HepG2 (cell line): ENCODE data around the gene RBM6. TPM values are rescaled to one million over a fixed set of nuclear protein-coding genes. Genes with fewer than 3 reads are reported as not detected.

Source experiments
- DMAP1 ChIP-seq: IDR thresholded peaks from 2 replicates; pipeline ENCODE4 v1.6.1; 2016
- DR1 ChIP-seq: sonication (generic); formaldehyde crosslinking; IDR thresholded peaks from 2 replicates; pipeline ENCODE4 v1.8.0; 2021; ENCODE audit warnings: mild to moderate bottlenecking, missing genetic modification reagents, inconsistent platforms
- FIP1L1 ChIP-seq: fragments of 200-400 bp; formaldehyde crosslinking; IDR thresholded peaks from 2 replicates; pipeline ENCODE4 v1.6.1; 2018; ENCODE audit warnings: low read depth, mild to moderate bottlenecking, low read length, moderate library complexity, borderline replicate concordance; ENCODE audit not compliant: insufficient read depth
- MIER3 ChIP-seq: IDR thresholded peaks from 2 replicates; pipeline ENCODE4 v1.6.1; 2016; ENCODE audit warnings: missing compliant biosample characterization, borderline replicate concordance
- NFYC ChIP-seq: IDR thresholded peaks from 2 replicates; pipeline ENCODE4 v1.6.1; 2016; ENCODE audit warnings: missing genetic modification reagents, missing compliant biosample characterization
- NR2C2 ChIP-seq: sonication (generic); formaldehyde crosslinking; IDR thresholded peaks from 2 replicates; pipeline ENCODE4 v1.4.0; 2020; ENCODE audit warnings: missing genetic modification reagents, mild to moderate bottlenecking, moderate library complexity, borderline replicate concordance
- NR2F1 ChIP-seq, 2 experiments: fragments of 450-650 bp in 1 of 2; formaldehyde crosslinking in 1 of 2; IDR thresholded peaks; 2 replicates each; pipeline versions ENCODE4 v1.5.0 to v1.6.1; 2016 to 2020; ENCODE audit warnings: mild to moderate bottlenecking in 1 of 2, missing compliant biosample characterization in 1 of 2, missing genetic modification reagents in 1 of 2, moderate library complexity in 1 of 2
- PHF8 ChIP-seq: sonication (generic); formaldehyde crosslinking; IDR thresholded peaks from 2 replicates; pipeline ENCODE4 v1.5.0; 2020; ENCODE audit warnings: missing genetic modification reagents
- POGK ChIP-seq: sonication (generic); formaldehyde crosslinking; conservative IDR thresholded peaks from 2 replicates; pipeline ENCODE4 v1.8.0; 2022; ENCODE audit warnings: mild to moderate bottlenecking, moderate library complexity, missing genetic modification reagents
- RBM22 ChIP-seq: fragments of 200-400 bp; formaldehyde crosslinking; optimal IDR thresholded peaks from 2 replicates; pipeline ENCODE3; 2017; ENCODE audit warnings: mild to moderate bottlenecking, low read length, moderate library complexity
- SRSF1 ChIP-seq: fragments of 200-400 bp; formaldehyde crosslinking; optimal IDR thresholded peaks from 2 replicates; pipeline ENCODE3; 2017; ENCODE audit warnings: mild to moderate bottlenecking, low read depth, low read length, moderate library complexity
- SRSF9 ChIP-seq: fragments of 200-400 bp; formaldehyde crosslinking; IDR thresholded peaks from 2 replicates; pipeline ENCODE4 v1.6.1; 2018; ENCODE audit warnings: borderline replicate concordance, mild to moderate bottlenecking, low read depth, low read length; ENCODE audit not compliant: insufficient read depth, poor library complexity, severe bottlenecking
- TAF1 ChIP-seq: sonication (generic); formaldehyde crosslinking; IDR thresholded peaks from 2 replicates; pipeline ENCODE4 v1.4.0; 2020; ENCODE audit warnings: missing genetic modification reagents
- ZFP1 ChIP-seq: IDR thresholded peaks from 2 replicates; pipeline ENCODE4 v1.6.1; 2016
- ZNF589 ChIP-seq: sonication (generic); formaldehyde crosslinking; conservative IDR thresholded peaks from 2 replicates; pipeline ENCODE4 v1.8.0; 2022; ENCODE audit warnings: mild to moderate bottlenecking, moderate library complexity, missing genetic modification reagents
- ZNF7 ChIP-seq: IDR thresholded peaks from 2 replicates; pipeline ENCODE4 v1.6.1; 2016; ENCODE audit warnings: missing biosample characterization, missing genetic modification reagents
- ZNF780A ChIP-seq: sonication (generic); formaldehyde crosslinking; IDR thresholded peaks from 2 replicates; pipeline ENCODE4 v1.8.0; 2022; ENCODE audit warnings: mild to moderate bottlenecking, missing genetic modification reagents, moderate library complexity
- ZUFSP ChIP-seq: sonication (generic); formaldehyde crosslinking; IDR thresholded peaks from 2 replicates; pipeline ENCODE4 v1.9.0; 2021; ENCODE audit warnings: missing genetic modification reagents, mild to moderate bottlenecking, borderline replicate concordance
- polyA plus RNA-seq, 8 experiments: library from polyadenylated mRNA; depleted of rRNA in 3 of 8; stranded (reverse) in 7 of 8; unstranded in 1 of 8; fragments of >200 nt; fragmentation: Illumina TruSeq in 4 of 8; extraction: Trizol in 4 of 8; gene quantifications; 2 replicates each; pipeline versions ENCODE4 v1.2.1 to v1.2.3, GENCODE V29; 2011 to 2016; ENCODE audit warnings: low read depth in 4 of 8, missing spikeins in 1 of 8, mixed read lengths in 1 of 8; ENCODE audit not compliant: insufficient read depth in 1 of 8
- total RNA-seq, 5 experiments: library from RNA; depleted of rRNA; stranded (reverse); fragments of >200 nt; fragmentation: Illumina TruSeq; extraction: Trizol; gene quantifications; 2 replicates each; pipeline ENCODE4 v1.2.3, GENCODE V29; 2016; ENCODE audit warnings: low read depth in 1 of 5
- TF ChIP-seq, protein P1 (sequence below), 2 experiments: sonication (generic) in 1 of 2; formaldehyde crosslinking in 1 of 2; IDR thresholded peaks; 2 replicates each; pipeline versions ENCODE4 v1.4.0 to v1.6.1; 2016 to 2020; ENCODE audit warnings: borderline replicate concordance in 1 of 2, low read depth in 1 of 2, mild to moderate bottlenecking in 1 of 2, missing genetic modification reagents in 1 of 2
- TF ChIP-seq, protein P2 (sequence below): sonication (generic); formaldehyde crosslinking; IDR thresholded peaks from 2 replicates; pipeline ENCODE4 v1.5.0; 2020; ENCODE audit warnings: missing genetic modification reagents

The RBM6 gene
- total and polyA plus RNA-seq, 2 of the 13 experiments (the other 11 are each of a cell fraction or from before 2014, with no cell fraction given), result 72.7 to 86.1 TPM

- TF ChIP-seq, protein P1, sequence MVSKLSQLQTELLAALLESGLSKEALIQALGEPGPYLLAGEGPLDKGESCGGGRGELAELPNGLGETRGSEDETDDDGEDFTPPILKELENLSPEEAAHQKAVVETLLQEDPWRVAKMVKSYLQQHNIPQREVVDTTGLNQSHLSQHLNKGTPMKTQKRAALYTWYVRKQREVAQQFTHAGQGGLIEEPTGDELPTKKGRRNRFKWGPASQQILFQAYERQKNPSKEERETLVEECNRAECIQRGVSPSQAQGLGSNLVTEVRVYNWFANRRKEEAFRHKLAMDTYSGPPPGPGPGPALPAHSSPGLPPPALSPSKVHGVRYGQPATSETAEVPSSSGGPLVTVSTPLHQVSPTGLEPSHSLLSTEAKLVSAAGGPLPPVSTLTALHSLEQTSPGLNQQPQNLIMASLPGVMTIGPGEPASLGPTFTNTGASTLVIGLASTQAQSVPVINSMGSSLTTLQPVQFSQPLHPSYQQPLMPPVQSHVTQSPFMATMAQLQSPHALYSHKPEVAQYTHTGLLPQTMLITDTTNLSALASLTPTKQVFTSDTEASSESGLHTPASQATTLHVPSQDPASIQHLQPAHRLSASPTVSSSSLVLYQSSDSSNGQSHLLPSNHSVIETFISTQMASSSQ (IDR thresholded peaks at IDR 0.05; ENCODE audit: low read depth), result no peak
- TF ChIP-seq, protein P1 (CRISPR knock-in tag; IDR thresholded peaks at IDR 0.05; ENCODE audit: borderline replicate concordance), result no peak
- TF ChIP-seq PHF8 (CRISPR knock-in tag) (peak; percentile 89), TAF1 (CRISPR knock-in tag) (peak; percentile 68), NR2F1 (CRISPR knock-in tag; IDR thresholded peaks at IDR 0.05) (peak; percentile 74 to 79), SRSF1 (no peak), MIER3 (peak; percentile 64; the same call in 1 of the 2 replicates), NR2C2 (CRISPR knock-in tag) (peak; percentile 87), ZNF7 (no peak), ZNF589 (CRISPR knock-in tag) (no peak), NFYC (peak; percentile 51; the same call in 1 of the 2 replicates), FIP1L1 (no peak), ZNF780A (CRISPR knock-in tag) (no peak), ZUFSP (CRISPR knock-in tag) (no peak), RBM22 (no peak), POGK (CRISPR knock-in tag) (peak; percentile 77), DMAP1 (CRISPR knock-in tag) (peak; percentile 71), ZFP1 (no peak), DR1 (CRISPR knock-in tag) (peak; percentile 58; the same call in 1 of the 2 replicates), SRSF9 (no peak)
- TF ChIP-seq, protein P2, sequence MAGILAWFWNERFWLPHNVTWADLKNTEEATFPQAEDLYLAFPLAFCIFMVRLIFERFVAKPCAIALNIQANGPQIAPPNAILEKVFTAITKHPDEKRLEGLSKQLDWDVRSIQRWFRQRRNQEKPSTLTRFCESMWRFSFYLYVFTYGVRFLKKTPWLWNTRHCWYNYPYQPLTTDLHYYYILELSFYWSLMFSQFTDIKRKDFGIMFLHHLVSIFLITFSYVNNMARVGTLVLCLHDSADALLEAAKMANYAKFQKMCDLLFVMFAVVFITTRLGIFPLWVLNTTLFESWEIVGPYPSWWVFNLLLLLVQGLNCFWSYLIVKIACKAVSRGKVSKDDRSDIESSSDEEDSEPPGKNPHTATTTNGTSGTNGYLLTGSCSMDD (CRISPR knock-in tag), result no peak
These were observed 10.4 kb upstream of the RBM6 start, which contains the start of gene MON1A (continued) for GRCh38 chr3:49929291-49930167.
